Stimulated activated memory B cell treated with anti-CD40 and anti-IgM and Interleukin-4, amounts not matched to agents 10 μg/mL and 1 μg/mL and 100 μg/mL, for 72 hours (primary cell): Measurements from ENCODE around the gene HOMEZ.

Experiments used
- ATAC-seq: fragments of 150-1000 bp; cut with Tn5 transposase; 2 replicates; pipeline ENCODE4 v1.10.0; 2021
- H3K27ac Mint-ChIP-seq: one replicate; pipeline ENCODE4 v1.8.0; 2022; ENCODE audit warnings: mild to moderate bottlenecking, mixed read lengths
- H3K27me3 Mint-ChIP-seq: one replicate; pipeline ENCODE4 v1.8.0; 2022; ENCODE audit warnings: mixed read lengths
- H3K36me3 Mint-ChIP-seq: one replicate; pipeline ENCODE4 v1.8.0; 2022; ENCODE audit warnings: mixed read lengths
- H3K4me1 Mint-ChIP-seq: one replicate; pipeline ENCODE4 v1.8.0; 2022; ENCODE audit warnings: mixed read lengths
- H3K4me3 Mint-ChIP-seq: one replicate; pipeline ENCODE4 v1.8.0; 2022; ENCODE audit warnings: mild to moderate bottlenecking, moderate library complexity, mixed read lengths
- H3K9me3 Mint-ChIP-seq: one replicate; pipeline ENCODE4 v1.8.0; 2022; ENCODE audit warnings: mixed read lengths

HOMEZ gene

DNA sequence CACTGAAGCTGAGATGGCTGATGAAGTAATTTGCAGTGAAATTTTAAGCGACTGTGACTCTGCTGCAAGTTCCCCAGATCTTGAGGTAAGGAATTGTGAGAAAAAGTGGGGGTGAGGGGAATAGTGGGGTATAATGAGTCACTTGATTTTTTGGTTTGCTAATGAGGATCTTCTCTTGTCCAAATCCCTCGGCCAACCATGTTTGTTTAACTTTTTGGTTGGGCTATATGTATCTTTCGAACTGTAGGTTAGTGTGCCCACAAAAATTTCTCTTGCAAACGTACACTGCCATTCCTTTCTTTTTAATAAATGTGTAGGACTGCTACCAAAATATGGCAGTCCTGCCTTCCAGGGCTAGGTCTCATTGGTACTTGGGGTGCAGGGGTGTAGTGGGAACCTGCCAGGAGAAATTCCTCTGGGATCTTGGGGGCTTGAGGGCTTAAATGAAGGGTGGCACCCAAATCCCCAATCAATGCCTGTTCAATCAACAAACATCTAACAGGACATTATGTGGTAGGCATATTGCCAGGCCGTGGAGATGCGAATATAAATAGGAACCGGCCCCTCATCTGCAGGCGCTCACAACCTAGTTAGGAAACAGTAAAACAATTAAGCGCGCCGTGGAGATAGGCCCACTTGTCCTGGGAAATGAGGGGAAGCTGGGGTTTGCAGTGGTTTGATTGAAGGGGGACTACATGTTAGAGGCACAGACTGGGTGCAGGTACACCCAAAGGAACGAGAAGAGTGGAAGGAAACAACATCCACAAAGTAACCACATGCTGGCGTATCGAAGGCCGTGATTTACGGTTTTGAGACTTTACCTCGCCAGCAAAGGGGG lies 34.0 kb upstream of the HOMEZ start:
- peaks cover 8% of the 10 kb centered on the region for H3K9me3 Mint-ChIP-seq
- peak overlapping the region; percentile 96 for H3K27ac Mint-ChIP-seq
- peaks cover 31% of the 10 kb centered on the region for H3K4me1 Mint-ChIP-seq
- ATAC-seq = no peak
- no peaks in the 10 kb centered on the region for H3K27me3 Mint-ChIP-seq
- peak overlapping the region; percentile 85 for H3K4me3 Mint-ChIP-seq
- peaks cover 32% of the 10 kb centered on the region for H3K36me3 Mint-ChIP-seq

DNA sequence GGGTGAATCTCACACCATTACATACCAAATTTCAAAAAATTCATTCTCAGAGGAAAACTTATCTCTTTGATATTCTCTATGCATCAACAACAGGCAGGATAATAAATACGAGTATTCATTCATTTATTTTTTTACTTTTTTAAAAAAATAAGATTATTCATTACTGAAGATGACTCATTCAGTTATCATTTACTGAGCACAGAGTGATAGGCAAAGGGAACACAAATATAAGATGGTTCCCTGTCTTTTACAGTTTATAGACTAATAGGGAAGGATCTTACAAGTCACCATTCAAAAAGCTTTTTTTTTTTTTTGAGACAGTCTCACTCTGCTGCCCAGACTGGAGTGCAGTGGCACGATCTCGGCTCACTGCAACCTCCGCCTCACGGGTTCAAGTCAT lies 30.4 kb upstream of the HOMEZ start:
- no peak for ATAC-seq
- H3K27me3 Mint-ChIP-seq = no peaks in the 10 kb centered on the region
- H3K4me3 Mint-ChIP-seq = no peak overlapping the region
- peaks cover 8% of the 10 kb centered on the region for H3K9me3 Mint-ChIP-seq
- H3K27ac Mint-ChIP-seq = no peak overlapping the region
- H3K36me3 Mint-ChIP-seq = peaks cover 19% of the 10 kb centered on the region
- peaks cover 14% of the 10 kb centered on the region for H3K4me1 Mint-ChIP-seq

DNA sequence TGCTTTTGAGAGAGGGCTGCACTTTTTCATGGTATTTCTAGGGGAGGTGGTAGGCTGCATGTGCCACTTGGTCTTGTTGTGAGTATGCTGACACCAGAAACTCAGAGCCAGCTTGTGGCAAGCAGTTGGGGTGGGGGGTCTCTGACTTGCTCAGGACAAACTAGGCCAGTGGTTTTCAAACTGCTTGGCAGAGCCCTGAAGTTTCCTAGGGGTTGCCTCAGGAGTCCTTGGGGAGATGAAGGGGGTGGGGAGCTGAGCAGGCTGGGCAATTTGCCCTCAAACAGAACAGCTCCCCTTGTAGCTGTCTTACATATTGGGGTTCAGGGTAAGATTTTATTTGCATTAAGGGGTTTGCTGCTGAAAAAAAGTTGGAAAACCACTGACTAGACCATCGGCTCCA lies 24.6 kb upstream of the HOMEZ start:
- Mint-ChIP-seq H3K36me3 (peaks cover 22% of the 10 kb centered on the region), H3K9me3 (no peaks in the 10 kb centered on the region), H3K27ac (no peak overlapping the region), H3K27me3 (no peaks in the 10 kb centered on the region), H3K4me1 (peaks cover 41% of the 10 kb centered on the region), H3K4me3 (no peak overlapping the region)
- no peak for ATAC-seq

DNA sequence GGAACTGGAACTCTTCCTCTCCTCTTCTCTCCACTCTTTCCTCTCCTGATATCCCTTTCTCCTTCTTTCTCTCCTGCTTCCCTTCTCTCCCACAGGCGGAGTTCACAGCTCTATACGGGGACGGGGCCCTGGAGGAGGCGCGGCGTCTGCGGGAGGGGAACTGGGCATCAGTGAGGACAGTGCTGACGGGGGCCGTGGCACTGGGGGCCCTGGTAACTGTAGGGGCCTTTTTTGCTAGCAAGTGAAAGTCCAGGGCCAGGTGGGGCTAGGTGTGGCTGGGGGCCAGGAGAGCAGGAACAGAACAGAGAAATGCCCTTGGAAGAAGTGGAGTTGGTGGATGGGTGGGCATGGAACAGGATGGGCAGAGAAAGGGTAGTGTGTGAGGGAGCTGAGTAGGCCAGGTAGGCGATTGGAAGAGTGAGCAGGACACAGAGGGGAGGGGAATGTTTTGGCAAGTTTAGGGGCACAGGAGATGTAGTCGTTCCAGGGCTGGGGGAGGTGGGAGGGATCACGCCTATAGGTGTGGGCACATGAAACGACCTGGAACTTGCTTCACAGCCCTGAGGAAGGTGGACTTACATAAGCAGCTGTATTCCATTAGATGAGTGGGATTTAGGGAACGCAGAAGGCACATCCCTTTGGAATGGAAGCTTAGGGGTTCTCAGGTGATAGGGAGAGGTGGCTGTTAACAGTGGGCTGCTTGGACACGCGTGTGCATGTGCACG lies 23.0 kb upstream of the HOMEZ start:
- Mint-ChIP-seq H3K4me3 (no peak overlapping the region), H3K27ac (peak overlapping the region; percentile 86), H3K9me3 (no peaks in the 10 kb centered on the region), H3K27me3 (no peaks in the 10 kb centered on the region), H3K36me3 (peaks cover 22% of the 10 kb centered on the region), H3K4me1 (peaks cover 41% of the 10 kb centered on the region)
- no peak for ATAC-seq

DNA sequence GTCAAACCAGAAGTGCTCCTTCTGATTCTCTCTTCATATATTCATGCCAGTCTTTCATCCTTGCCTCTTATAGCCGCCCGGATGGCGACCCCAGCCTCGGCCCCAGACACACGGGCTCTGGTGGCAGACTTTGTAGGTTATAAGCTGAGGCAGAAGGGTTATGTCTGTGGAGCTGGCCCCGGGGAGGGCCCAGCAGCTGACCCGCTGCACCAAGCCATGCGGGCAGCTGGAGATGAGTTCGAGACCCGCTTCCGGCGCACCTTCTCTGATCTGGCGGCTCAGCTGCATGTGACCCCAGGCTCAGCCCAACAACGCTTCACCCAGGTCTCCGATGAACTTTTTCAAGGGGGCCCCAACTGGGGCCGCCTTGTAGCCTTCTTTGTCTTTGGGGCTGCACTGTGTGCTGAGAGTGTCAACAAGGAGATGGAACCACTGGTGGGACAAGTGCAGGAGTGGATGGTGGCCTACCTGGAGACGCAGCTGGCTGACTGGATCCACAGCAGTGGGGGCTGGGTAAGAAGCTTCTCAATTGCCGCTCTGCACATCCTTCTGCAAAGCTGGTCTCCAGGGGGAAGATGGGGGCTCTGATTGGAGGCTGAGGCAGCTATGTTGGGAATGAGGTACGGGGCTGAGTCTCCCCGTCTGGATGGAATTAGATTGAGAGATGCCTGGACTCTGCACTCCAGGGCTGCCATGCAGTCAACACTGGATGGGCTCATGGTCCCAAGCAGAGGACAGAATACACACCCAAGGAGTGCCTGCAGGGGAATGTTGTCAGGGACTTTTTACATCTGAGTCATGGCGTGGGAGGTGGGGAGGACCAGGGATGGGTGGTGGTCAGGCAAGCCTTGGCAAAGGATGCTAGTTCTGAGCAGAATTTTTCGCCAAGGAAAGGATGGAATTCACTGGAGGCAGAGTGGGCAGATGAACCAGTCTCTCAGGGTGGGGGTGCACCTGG lies 22.0 kb upstream of the HOMEZ start:
- H3K27me3 Mint-ChIP-seq = no peaks in the 10 kb centered on the region
- H3K4me3 Mint-ChIP-seq = peak overlapping the region; percentile 78
- H3K27ac Mint-ChIP-seq = peak overlapping the region; percentile 86
- H3K4me1 Mint-ChIP-seq = peaks cover 41% of the 10 kb centered on the region
- no peaks in the 10 kb centered on the region for H3K9me3 Mint-ChIP-seq
- ATAC-seq = no peak
- H3K36me3 Mint-ChIP-seq = peaks cover 22% of the 10 kb centered on the region

DNA sequence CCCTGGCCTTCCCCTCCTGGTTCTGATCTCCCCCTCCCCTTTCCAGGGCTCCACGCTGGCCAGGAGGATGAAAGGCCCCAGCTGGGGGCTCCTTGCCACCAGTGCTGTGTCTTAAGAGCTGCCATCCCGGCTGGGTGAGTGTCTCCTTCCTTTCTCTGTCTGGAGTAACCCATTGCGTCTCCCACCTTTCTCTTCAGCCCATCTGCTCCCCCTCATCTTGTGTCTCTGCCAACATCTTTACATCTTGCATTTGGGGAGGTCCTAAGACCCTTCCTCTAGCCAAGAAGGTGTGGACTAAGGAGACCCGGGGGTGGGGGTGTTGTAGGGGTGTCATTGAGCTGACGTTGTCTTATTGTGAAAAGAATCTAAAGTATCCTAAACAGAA lies 21.2 kb upstream of the HOMEZ start:
- Mint-ChIP-seq H3K27ac (peak overlapping the region; percentile 86), H3K9me3 (no peaks in the 10 kb centered on the region), H3K4me3 (peak overlapping the region; percentile 78), H3K36me3 (peaks cover 17% of the 10 kb centered on the region), H3K4me1 (peaks cover 45% of the 10 kb centered on the region), H3K27me3 (no peaks in the 10 kb centered on the region)
- ATAC-seq = no peak

DNA sequence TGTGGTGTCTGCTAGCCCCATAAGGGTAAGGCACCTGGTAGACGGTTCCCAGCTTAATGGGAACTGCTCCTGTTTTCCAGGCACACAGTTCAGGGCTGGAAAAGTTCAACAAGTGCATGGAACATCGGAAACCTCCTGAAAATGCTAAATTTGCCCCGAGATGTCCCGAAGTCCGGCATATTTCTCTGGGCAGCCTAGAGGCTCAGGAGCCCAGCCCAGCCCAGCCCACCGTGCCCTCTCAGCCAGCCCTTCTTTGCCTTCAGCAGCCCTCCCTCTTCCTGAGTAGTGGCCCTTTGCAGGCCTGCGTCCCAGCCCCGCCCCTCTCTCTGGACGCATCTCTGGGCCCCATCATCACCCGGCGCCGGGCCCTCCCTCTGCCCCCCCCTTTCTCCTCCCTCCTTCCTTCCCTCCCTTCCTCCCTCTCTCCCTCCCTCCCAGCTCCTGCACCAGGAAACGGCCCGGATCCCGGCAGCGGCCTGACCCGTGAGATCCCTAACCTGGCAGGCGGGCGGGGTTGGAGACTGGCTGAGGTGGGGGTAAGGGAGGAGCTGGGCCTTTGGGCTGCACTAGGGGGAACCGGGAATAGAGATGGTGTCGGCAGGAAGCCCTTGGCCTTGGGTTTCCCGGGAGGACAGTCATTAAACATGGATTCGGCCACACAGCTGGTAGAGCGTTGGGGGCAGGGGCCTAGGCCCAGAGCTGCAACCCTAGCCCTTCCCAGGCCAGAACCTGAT lies 20.6 kb upstream of the HOMEZ start, which contains the start of gene BCL2L2:
BCL2L2 (plus strand) TSS at position 422 of the 734 bp plus-strand sequence. CDS start 935 bp downstream, outside the sequence.
- Mint-ChIP-seq H3K27me3 (no peaks in the 10 kb centered on the region), H3K4me1 (peaks cover 45% of the 10 kb centered on the region), H3K36me3 (peaks cover 16% of the 10 kb centered on the region), H3K27ac (peak within 1 kb of the TSS; percentile 86), H3K4me3 (peak within 1 kb of the TSS; percentile 78), H3K9me3 (no peaks in the 10 kb centered on the region)
- peak; percentile 21 for ATAC-seq

DNA sequence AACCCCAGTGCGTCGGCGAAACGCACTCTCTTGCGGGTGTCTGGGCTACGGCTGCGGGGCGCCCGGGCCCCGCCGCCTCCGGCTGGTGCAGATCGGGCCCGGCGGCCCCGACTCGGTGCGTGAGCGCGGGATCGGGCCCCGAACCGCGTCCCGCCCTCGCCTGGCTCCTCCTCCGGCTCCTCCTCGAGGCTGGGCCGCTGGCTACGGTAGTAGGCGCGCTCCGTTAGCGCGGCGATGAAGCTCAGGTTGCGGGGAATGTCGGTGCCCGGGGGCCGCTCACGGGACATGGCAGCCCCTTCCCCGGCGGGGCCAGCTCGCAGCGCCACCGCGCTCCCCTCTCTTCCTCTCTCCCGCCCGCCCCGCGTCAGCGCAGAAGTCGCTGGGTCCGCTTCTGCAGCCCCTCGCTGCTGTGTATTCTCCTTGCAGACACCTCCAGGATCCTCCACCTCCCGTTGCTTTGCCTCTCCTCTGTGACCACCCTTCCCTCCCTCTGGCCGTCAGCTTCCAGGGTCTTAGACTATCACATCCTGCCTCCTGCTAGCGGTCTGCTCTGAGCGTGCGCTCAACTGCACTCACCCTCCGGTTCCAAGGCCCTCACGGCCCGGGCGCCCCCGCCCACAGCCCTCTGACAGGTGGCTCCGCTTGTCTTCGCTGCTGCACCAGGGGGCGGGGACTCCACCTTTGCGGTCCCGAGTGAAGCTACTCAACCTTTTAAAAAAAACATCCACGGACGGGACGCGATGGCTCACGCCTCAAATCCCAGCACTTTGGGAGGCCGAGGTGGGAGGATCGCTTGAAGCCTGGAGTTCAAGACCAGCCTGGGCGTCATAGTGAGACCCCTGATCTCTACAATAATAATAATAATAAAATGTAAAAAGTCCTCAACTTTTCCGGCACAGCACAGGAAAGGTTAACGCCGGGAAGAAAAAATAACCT lies 16.6 kb upstream of the HOMEZ start, which contains the start of gene PPP1R3E:
PPP1R3E (minus strand) TSS at position 570 of the 936 bp plus-strand sequence; CDS start at position 287, 283 bp downstream.
- peak within 1 kb of the TSS; percentile 91 for H3K27ac Mint-ChIP-seq
- peak; percentile 65 for ATAC-seq
- no peaks in the 10 kb centered on the region for H3K27me3 Mint-ChIP-seq
- H3K4me1 Mint-ChIP-seq = peaks cover 44% of the 10 kb centered on the region
- no peaks in the 10 kb centered on the region for H3K36me3 Mint-ChIP-seq
- no peaks in the 10 kb centered on the region for H3K9me3 Mint-ChIP-seq
- H3K4me3 Mint-ChIP-seq = peak within 1 kb of the TSS; percentile 92

DNA sequence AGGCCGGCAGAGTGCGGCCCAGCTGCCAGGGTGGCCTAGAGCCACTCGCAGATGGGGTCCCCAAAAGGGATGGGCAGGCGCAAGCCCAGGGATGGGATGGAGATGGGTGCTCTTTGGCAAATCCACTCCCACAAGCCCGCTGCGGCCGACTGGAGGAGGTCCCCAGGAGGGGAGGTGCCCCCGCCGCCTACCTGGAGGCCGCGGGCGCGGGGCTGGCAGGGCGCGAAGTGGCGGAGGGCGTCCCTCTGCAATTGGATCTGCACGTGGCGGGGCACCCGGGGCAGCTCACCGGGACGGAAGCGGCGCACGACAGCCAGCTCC lies 16.0 kb upstream of the HOMEZ start:
- H3K36me3 Mint-ChIP-seq = peaks cover 2% of the 10 kb centered on the region
- H3K4me3 Mint-ChIP-seq = peak overlapping the region; percentile 92
- no peaks in the 10 kb centered on the region for H3K27me3 Mint-ChIP-seq
- peak; percentile 44 for ATAC-seq
- H3K9me3 Mint-ChIP-seq = no peaks in the 10 kb centered on the region
- peak overlapping the region; percentile 91 for H3K27ac Mint-ChIP-seq
- peaks cover 37% of the 10 kb centered on the region for H3K4me1 Mint-ChIP-seq

DNA sequence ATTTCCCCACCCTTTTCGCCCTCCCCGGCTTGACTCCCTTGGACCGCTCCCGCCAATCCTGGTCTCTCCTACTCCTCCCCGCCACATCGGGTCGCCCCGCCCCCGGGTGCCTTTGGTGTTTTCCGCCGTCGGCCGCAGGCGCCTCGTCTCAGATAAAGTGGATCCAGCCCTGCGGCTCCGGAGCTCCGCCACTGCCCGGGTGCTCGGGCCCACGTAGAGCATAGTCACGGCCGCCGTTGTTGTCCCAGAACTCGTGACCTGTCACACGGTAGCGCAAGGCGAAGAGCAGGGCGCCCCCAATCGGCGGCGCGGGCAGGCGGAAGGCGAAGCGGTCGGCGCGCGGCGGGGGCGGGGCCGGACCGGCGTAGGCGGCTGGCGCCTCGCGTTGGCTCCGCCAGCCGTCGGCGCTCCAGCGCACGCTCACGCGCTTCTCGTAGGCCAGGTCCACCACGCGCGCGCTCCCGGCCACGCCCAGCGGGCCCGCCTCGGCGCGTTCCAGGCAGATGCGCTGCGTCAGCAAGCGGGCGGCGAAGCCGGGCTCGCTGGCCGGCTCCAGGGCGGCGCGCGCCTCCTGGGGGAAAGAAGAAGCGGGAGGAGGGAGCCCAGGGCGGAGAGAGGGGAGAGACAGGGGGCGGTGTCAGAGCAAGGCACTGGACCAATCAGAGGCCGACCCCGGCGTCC lies 15.5 kb upstream of the HOMEZ start:
- Mint-ChIP-seq H3K9me3 (no peaks in the 10 kb centered on the region), H3K4me1 (peaks cover 33% of the 10 kb centered on the region), H3K27me3 (no peaks in the 10 kb centered on the region), H3K36me3 (peaks cover 7% of the 10 kb centered on the region), H3K4me3 (peak overlapping the region; percentile 95), H3K27ac (peak overlapping the region; percentile 91)
- ATAC-seq = peak; percentile 93

DNA sequence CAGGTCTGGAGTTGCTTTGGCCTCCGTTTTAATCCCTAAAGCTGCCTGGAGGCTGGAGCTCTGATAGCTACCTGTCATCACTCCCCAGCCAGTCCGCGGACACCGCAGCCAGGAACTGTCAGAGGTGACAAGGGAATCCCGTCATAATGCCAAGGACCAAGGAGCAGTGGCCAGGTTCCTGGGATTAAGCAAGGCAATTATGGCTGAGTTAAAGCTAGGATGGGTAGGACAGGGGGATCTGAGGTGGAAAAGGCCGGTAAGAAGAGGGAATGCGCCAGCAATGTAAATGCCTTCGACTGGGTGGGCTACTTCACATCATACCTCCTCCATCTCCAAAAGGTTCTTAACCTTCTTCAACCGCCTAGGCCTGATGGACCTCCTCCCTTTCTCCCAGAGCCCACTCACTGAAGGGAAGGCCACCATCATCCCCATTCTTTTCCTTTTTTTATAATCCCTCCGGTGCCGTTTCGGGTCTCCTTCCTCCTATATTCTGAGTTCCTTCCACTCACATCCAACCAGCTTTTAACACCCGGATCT lies 14.8 kb upstream of the HOMEZ start:
- H3K9me3 Mint-ChIP-seq = no peaks in the 10 kb centered on the region
- peaks cover 27% of the 10 kb centered on the region for H3K4me1 Mint-ChIP-seq
- peak overlapping the region; percentile 95 for H3K4me3 Mint-ChIP-seq
- no peaks in the 10 kb centered on the region for H3K27me3 Mint-ChIP-seq
- H3K27ac Mint-ChIP-seq = peak overlapping the region; percentile 91
- peaks cover 7% of the 10 kb centered on the region for H3K36me3 Mint-ChIP-seq
- ATAC-seq = no peak

DNA sequence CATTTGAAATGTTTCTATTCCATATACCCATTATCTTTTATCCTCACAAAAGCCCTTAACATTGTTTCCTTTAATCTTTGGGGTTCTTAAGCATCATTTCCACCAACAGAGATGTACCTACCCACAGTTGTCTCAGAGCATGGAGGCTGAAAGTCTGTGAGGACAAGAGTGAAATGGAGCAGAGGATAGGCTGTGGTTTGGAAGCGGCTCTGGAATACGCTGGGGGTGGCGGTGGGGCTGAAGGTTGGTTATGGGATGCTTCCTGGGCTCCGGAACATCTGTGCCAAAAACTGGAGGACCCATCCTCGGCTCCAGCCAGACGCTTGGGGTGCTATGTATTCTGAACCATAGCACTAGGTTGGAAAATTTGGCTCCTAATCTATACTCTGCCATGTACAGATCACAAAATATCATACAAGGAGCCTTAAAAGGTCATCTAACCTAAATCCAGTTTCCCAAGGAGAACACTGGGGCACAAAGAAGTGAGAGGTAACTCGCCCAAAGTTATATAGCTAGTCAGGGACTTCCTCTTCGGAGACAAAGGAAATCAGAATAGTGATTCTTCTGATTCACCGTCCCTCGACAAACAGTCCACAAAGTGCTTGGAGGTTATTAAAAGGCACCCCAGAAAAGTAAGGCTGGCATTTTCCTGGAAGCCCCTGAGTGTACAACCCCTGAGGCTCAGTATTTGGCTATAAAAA lies 14.2 kb upstream of the HOMEZ start:
- H3K4me3 Mint-ChIP-seq = peak overlapping the region; percentile 95
- no peaks in the 10 kb centered on the region for H3K27me3 Mint-ChIP-seq
- ATAC-seq = no peak
- no peaks in the 10 kb centered on the region for H3K9me3 Mint-ChIP-seq
- peak overlapping the region; percentile 91 for H3K27ac Mint-ChIP-seq
- peaks cover 27% of the 10 kb centered on the region for H3K4me1 Mint-ChIP-seq
- H3K36me3 Mint-ChIP-seq = peaks cover 7% of the 10 kb centered on the region
